Immature natural killer cell (primary cell): Measurements from ENCODE around the gene HIPK2. TPM values are rescaled to one million over a fixed set of nuclear protein-coding genes. Genes with fewer than 3 reads are reported as not detected.
A peak's percentile ranks its signal among the peaks of the same experiment; 100 is the strongest.

Source experiments
- DNase-seq, 3 donors: peaks; one replicate each; pipeline ENCODE4 v3.0.0; 2022; ENCODE audit warnings: mixed read lengths in 1 of 3
- H3K27ac Mint-ChIP-seq, 6 donors: one replicate each; pipeline ENCODE4 v1.8.0; 2020; ENCODE audit warnings: mixed read lengths in 6 of 6, mild to moderate bottlenecking in 5 of 6, inconsistent platforms in 4 of 6, moderate library complexity in 3 of 6
- H3K27me3 Mint-ChIP-seq, 3 donors: one replicate each; pipeline ENCODE4 v1.8.0; 2020 to 2021; ENCODE audit warnings: low read depth in 3 of 3, mild to moderate bottlenecking in 3 of 3, mixed read lengths in 3 of 3, moderate library complexity in 3 of 3, inconsistent platforms in 1 of 3
- H3K36me3 Mint-ChIP-seq, 3 donors: one replicate each; pipeline ENCODE4 v1.8.0; 2020; ENCODE audit warnings: mixed read lengths in 3 of 3, inconsistent platforms in 2 of 3, mild to moderate bottlenecking in 2 of 3
- H3K4me1 Mint-ChIP-seq, 2 donors: one replicate each; pipeline ENCODE4 v1.8.0; 2020; ENCODE audit warnings: inconsistent platforms in 2 of 2, mild to moderate bottlenecking in 2 of 2, mixed read lengths in 2 of 2, moderate library complexity in 1 of 2
- H3K4me3 Mint-ChIP-seq, 5 donors: one replicate each; pipeline ENCODE4 v1.8.0; 2020; ENCODE audit warnings: mild to moderate bottlenecking in 5 of 5, mixed read lengths in 5 of 5, inconsistent platforms in 3 of 5, moderate library complexity in 3 of 5
- H3K9me3 Mint-ChIP-seq, 6 donors: one replicate each; pipeline ENCODE4 v1.8.0; 2020; ENCODE audit warnings: mild to moderate bottlenecking in 6 of 6, mixed read lengths in 6 of 6, inconsistent platforms in 4 of 6, moderate library complexity in 3 of 6
- polyA plus RNA-seq, 3 donors: library from polyadenylated mRNA; unstranded; fragments of 300-500 nt; fragmentation: Illumina TruSeq; gene quantifications; one replicate each; pipeline ENCODE4 v1.2.3, GENCODE V29; 2021

The HIPK2 gene
- polyA plus RNA-seq, 3 donors from 2014 or later: 3.5 to 14.2 (median 3.7) TPM

DNA sequence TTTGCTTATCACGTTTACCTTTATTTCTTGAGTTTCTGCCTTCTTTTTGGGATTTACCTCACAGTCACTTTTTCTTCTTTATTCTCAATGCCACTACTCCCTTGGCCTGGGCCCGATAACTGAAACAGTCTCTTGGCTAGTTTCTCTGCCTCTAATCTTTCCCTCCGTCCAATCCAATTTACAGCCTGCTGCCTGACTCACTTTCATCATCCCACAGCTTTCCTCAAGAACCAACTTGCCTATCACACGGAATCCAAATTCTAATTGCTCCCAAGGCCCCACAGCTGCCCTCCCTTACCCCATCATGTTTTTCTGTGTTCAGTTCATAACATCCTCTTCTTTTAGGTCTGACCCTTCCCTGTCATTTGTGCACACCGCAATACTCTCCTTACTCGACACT is 121.4 kb downstream of the HIPK2 start:
- peaks cover 0 to 3% (median under 1%) of the 10 kb centered on the region in 3 donors for H3K36me3 Mint-ChIP-seq
- H3K4me1 Mint-ChIP-seq: peaks cover 63 to 81% of the 10 kb centered on the region in 2 donors
- DNase-seq: no peak
- H3K9me3 Mint-ChIP-seq: no peaks in the 10 kb centered on the region
- H3K4me3 Mint-ChIP-seq: no peak overlapping the region
- peaks cover 0 to 5% (median 2%) of the 10 kb centered on the region in 3 donors for H3K27me3 Mint-ChIP-seq
- H3K27ac Mint-ChIP-seq: peak overlapping the region; percentile 26 to 83 (median 68)

DNA sequence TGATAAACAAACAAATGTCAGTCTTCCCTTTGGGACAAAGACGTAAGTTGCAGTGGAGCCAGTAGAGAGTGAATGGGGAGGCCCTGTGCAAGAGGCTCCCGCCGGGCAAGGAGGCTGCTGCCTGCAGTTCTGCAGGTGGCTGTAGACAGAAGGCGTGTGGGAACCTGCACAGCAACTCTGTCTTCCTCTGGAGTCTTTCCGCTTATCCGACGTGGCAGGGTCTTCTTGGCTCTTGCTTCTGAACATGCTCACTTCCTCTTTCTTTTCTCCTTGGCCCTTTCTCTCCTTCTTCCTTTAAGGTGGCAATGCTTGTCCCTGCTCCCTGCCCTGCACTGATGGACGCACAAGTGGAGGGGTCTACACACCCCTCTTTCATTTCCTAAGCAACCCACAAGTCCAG is 122.5 kb downstream of the HIPK2 start:
- H3K4me3 Mint-ChIP-seq: no peak overlapping the region
- peak overlapping the region in 5 of 6 donors; percentile 3 to 64 (median 39) for H3K27ac Mint-ChIP-seq
- peaks cover 0 to 3% (median 3%) of the 10 kb centered on the region in 3 donors for H3K36me3 Mint-ChIP-seq
- peaks cover 65 to 81% of the 10 kb centered on the region in 2 donors for H3K4me1 Mint-ChIP-seq
- no peaks in the 10 kb centered on the region for H3K9me3 Mint-ChIP-seq
- DNase-seq: no peak
- H3K27me3 Mint-ChIP-seq: peaks cover 0 to 5% (median 2%) of the 10 kb centered on the region in 3 donors

DNA sequence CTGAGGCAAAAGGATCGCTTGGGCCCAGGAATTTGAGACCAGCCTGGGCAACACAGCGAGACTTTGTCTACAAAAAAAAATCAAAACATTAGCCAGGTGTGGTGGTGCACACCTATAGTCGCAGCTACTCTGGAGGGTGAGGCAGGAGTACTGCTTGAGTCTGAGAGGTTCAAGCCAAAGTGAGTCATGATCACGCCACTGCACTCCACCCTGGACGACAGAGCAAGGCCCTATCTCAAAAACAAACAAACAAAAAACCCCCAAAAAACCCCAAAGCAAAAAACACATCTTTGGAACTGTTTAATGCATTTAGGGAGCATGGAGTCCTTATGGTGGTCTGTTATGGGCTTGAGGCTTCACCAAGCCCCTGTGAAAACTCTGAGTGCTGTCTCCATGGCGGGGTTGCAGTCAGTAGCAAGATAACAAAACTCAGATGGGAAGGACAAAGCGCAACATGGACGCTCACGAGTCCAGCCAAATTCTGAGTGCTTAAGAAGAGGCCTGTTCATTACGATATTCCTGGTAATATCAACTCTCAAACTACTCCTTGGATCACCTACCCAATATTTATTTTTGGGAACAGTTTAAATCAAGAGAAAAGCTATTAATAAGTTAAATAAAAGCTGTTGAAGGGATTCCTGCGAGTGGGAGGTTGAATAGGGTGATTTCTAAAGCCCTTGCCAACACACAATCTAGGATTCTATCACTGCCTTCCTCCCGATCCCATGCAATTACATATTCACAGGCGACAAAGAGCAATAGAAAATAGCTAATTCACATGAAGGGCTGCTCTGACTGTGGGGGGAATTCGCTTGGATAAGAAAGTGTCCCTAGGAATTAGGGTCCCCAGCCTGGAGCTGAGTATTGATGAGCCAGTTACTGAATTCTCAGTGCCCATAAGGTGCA is 123.3 kb downstream of the HIPK2 start:
- H3K27me3 Mint-ChIP-seq: peaks cover 0 to 5% (median 2%) of the 10 kb centered on the region in 3 donors
- no peaks in the 10 kb centered on the region for H3K9me3 Mint-ChIP-seq
- no peak overlapping the region for H3K4me3 Mint-ChIP-seq
- H3K36me3 Mint-ChIP-seq: peaks cover 0 to 3% (median 3%) of the 10 kb centered on the region in 3 donors
- H3K4me1 Mint-ChIP-seq: peaks cover 65 to 81% of the 10 kb centered on the region in 2 donors
- no peak for DNase-seq
- H3K27ac Mint-ChIP-seq: peak overlapping the region in 5 of 6 donors; percentile 8 to 63 (median 34)

DNA sequence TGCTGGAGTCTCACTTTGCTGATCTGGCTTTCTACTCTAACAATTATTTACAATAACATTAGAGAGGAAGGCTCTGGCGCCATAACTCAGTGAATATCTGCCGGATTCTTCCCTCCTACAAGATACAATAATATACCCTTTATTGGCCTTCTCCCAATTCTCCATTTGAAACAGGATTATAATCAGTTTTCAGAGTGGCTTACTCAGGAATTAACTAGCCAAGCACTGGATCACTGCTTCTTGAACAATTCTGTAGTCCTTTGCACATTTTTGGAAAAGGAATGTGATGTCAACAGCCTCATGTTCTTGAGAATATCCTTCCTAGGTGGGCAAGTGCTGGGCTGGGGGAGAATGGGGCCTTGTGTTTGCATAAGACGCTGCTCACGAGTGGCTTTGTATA is 125.9 kb downstream of the HIPK2 start:
- H3K27ac Mint-ChIP-seq: peak overlapping the region in 5 of 6 donors; percentile 4 to 69 (median 24)
- no peak overlapping the region for H3K4me3 Mint-ChIP-seq
- peaks cover 0 to 3% (median 3%) of the 10 kb centered on the region in 3 donors for H3K36me3 Mint-ChIP-seq
- DNase-seq: no peak
- peaks cover 2 to 7% (median 2%) of the 10 kb centered on the region in 3 donors for H3K27me3 Mint-ChIP-seq
- no peaks in the 10 kb centered on the region for H3K9me3 Mint-ChIP-seq
- H3K4me1 Mint-ChIP-seq: peaks cover 73 to 84% of the 10 kb centered on the region in 2 donors

DNA sequence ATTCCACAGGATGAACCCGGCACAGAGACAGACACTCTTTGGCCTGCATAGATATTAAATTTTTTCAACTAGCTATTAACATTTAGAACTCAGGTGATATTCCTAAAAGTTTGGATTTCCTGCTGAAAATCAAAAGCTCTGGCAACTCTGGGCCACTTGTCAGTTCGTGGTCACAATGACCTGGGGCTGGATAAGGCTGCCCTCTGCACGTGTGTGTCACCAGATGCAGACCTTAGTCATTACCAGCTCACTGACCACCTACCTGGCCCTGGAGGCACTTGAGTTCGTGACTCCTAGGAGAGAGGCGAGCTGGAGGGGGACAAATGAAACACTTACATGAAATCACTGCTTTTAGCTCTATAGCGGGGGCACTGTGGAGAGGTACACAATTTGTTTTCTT is 126.5 kb downstream of the HIPK2 start:
- Mint-ChIP-seq H3K36me3 (peaks cover 0 to 3% (median 3%) of the 10 kb centered on the region in 3 donors), H3K4me1 (peaks cover 75 to 84% of the 10 kb centered on the region in 2 donors), H3K27me3 (peaks cover 2 to 7% (median 2%) of the 10 kb centered on the region in 3 donors), H3K27ac (peak overlapping the region; percentile 87 to 94 (median 91)), H3K9me3 (no peaks in the 10 kb centered on the region), H3K4me3 (peak overlapping the region in 1 of 5 donors; percentile 9)
- no peak for DNase-seq

DNA sequence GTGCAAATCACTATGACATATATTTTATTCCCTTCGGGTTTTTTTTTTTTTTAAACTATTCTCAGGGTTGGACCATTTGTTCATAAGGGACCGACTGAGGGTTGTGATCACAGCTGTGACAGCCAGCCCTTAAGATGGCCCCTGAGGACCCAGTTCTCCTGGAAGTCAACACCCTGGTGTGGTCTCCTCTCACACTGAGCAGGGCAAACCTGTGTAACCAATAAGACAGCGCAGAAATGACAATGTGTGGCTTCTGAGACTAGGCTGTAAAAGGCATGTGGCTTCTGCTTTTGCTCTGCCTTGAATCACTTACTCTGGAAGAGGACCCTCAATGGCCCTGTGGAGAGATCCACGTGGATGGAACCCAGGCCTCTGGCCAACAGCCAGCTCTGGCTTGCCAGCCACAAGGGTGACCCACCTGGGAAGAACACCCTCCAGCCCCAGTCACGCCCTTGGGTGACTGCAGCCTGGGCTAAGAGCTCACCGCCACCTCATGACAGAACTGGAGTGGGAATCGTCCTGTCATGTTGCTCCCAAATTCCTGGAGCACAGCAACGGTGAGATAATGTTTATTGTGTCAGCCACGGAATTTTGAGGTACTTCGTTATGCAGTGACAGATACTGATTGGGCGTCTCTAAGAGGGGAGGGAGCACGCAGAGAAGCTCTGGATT is 127.2 kb downstream of the HIPK2 start:
- Mint-ChIP-seq H3K27ac (peak overlapping the region; percentile 87 to 94 (median 91)), H3K4me1 (peaks cover 77 to 84% of the 10 kb centered on the region in 2 donors), H3K36me3 (peaks cover 0 to 3% (median 3%) of the 10 kb centered on the region in 3 donors), H3K9me3 (no peaks in the 10 kb centered on the region), H3K27me3 (peaks cover 2 to 7% (median 6%) of the 10 kb centered on the region in 3 donors), H3K4me3 (peak overlapping the region; percentile 43 to 75 (median 56))
- DNase-seq: peak in 2 of 3 donors; percentile 33 to 36

DNA sequence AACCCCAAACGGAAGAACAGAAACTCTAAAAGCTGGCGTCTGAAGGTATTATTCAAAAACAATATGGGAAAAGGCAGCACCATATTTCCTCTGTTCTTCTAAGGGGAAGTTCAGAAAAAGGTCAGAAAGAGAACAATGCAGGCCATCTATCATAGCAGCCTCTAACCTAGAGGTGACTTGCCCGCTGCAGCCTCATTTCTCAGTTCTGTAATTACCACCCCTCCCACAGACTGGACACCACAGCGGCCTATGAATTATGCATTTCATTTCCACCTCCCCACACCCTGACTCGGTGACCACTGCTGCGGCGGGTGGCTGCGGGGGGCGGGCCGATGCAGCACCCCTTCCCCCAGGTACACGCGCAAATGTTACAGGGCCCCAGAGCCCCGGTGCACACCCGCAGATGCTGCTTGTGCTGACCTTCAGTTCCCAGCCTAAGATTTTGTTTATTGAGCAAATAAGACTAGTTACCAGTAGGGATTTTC is 128.8 kb downstream of the HIPK2 start:
- H3K4me1 Mint-ChIP-seq: peaks cover 70 to 83% of the 10 kb centered on the region in 2 donors
- H3K27me3 Mint-ChIP-seq: peaks cover 0 to 7% (median 4%) of the 10 kb centered on the region in 3 donors
- peak overlapping the region; percentile 87 to 94 (median 90) for H3K27ac Mint-ChIP-seq
- peaks cover 0 to 3% (median 3%) of the 10 kb centered on the region in 3 donors for H3K36me3 Mint-ChIP-seq
- no peaks in the 10 kb centered on the region for H3K9me3 Mint-ChIP-seq
- peak; percentile 45 to 60 (median 48) for DNase-seq
- peak overlapping the region; percentile 48 to 81 (median 75) for H3K4me3 Mint-ChIP-seq

DNA sequence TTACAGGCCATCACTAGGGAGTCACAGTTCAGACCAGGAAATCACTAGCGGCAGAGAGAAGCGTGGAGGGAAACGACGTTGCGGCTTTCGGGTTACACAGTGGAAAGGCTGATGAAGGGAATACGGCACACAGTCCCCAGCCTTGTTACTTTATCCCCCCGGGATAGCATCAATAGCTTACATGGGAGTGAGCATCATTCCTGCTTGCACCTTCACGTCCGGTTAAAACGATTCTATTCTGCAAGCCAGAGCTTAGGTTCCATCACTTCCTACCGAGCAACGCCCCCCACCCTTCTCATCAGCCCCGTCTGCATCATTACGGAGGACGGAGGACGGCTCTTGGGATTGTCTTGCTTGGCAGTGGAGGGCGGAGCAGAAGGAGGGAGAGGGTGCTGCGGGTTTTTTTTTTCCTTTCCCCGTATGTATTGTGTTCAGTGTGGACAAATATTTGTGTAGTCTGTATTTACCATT is 129.4 kb downstream of the HIPK2 start:
- Mint-ChIP-seq H3K4me3 (peak overlapping the region; percentile 48 to 81 (median 75)), H3K36me3 (peaks cover 0 to 6% (median 3%) of the 10 kb centered on the region in 3 donors)
- DNase-seq: peak in 1 of 3 donors; percentile 20

DNA sequence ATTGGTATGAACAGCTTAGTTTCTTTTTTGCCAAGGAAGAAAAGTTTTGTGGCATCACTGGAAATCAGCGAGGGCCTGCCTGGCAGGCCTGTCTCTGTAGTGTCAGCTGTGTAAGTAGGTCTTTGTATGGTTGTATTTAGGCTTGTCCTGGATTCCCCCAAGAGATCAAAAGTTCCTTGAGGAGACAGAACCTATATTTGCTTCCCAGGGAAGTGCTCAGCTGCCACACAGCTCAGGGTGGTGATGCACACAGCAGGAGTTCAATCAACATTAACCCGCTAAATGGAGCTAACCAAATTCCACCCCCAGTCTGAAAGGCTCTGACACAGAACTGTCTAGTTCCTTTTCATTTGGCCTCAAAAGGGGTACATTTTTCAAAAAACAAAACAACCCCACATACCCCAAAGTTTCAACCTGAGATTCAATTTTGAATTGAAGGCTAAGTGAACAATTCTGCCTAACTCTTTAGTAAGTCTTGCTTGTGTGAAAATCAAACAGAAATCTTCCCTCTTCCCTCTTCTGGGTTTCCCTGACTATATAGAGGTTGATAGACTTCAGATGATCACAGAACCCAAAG is 129.9 kb downstream of the HIPK2 start:
- peak overlapping the region; percentile 48 to 81 (median 75) for H3K4me3 Mint-ChIP-seq

More for the DNA sequence above, 129.4 kb downstream of the HIPK2 start:
- Mint-ChIP-seq H3K4me1 (peaks cover 75 to 89% of the 10 kb centered on the region in 2 donors), H3K27me3 (peaks cover 0 to 7% (median 4%) of the 10 kb centered on the region in 3 donors), H3K27ac (peak overlapping the region; percentile 87 to 94 (median 90)), H3K9me3 (no peaks in the 10 kb centered on the region)

DNA sequence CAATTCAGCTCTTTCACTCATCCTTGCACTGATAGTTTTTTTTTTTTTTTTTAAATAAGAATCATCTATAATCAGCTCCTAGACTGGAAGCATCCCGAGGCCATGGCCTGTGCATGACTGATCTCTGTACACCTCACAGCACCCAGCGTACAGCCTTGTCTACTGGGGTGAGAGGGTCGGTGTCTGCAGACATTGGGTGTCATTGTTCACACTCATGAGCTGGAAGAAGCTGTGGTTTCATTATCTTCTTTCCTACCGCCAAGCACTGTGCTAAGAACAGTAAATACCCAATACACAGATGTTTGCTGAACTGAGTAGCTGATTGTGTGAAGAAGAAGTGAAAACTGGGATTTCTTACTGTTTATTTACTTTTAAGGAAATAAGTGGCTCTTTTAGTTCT is 130.7 kb downstream of the HIPK2 start:
- Mint-ChIP-seq H3K27ac (peak overlapping the region; percentile 87 to 94 (median 90)), H3K9me3 (no peaks in the 10 kb centered on the region), H3K27me3 (peaks cover 0 to 7% (median 4%) of the 10 kb centered on the region in 3 donors), H3K4me1 (peaks cover 70 to 95% of the 10 kb centered on the region in 2 donors), H3K36me3 (peaks cover 0 to 9% (median 0%) of the 10 kb centered on the region in 3 donors), H3K4me3 (peak overlapping the region; percentile 48 to 81 (median 75))
- peak; percentile 58 to 67 (median 60) for DNase-seq

More for the DNA sequence above, 129.9 kb downstream of the HIPK2 start:
- no peaks in the 10 kb centered on the region for H3K9me3 Mint-ChIP-seq
- H3K4me1 Mint-ChIP-seq: peaks cover 72 to 94% of the 10 kb centered on the region in 2 donors
- DNase-seq: peak in 1 of 3 donors; percentile 19
- peak overlapping the region; percentile 87 to 94 (median 90) for H3K27ac Mint-ChIP-seq
- H3K36me3 Mint-ChIP-seq: peaks cover 0 to 9% (median 3%) of the 10 kb centered on the region in 3 donors
- peaks cover 0 to 7% (median 4%) of the 10 kb centered on the region in 3 donors for H3K27me3 Mint-ChIP-seq

DNA sequence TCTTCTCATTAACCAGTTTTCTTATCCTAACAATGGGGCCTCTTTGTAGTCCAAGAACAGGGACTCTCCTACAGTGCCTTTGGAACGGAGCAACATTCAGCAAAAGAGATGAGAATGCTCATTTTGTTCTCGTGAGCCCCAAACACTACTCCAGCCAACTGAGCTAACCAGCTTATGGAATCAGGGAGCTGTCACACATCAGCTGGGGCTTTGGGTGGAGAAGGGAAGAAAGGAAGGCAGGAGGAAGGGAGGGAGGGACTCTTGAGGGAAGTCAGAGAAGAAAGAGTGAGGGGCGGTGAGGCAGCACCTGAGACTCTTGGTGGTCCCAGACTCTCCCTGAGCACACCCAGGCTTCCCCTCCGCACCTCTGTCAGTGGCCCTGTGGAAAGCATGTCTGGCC is 131.2 kb downstream of the HIPK2 start:
- H3K4me1 Mint-ChIP-seq: peaks cover 69 to 93% of the 10 kb centered on the region in 2 donors
- H3K4me3 Mint-ChIP-seq: peak overlapping the region in 4 of 5 donors; percentile 35 to 81 (median 68)
- H3K9me3 Mint-ChIP-seq: no peaks in the 10 kb centered on the region

DNA sequence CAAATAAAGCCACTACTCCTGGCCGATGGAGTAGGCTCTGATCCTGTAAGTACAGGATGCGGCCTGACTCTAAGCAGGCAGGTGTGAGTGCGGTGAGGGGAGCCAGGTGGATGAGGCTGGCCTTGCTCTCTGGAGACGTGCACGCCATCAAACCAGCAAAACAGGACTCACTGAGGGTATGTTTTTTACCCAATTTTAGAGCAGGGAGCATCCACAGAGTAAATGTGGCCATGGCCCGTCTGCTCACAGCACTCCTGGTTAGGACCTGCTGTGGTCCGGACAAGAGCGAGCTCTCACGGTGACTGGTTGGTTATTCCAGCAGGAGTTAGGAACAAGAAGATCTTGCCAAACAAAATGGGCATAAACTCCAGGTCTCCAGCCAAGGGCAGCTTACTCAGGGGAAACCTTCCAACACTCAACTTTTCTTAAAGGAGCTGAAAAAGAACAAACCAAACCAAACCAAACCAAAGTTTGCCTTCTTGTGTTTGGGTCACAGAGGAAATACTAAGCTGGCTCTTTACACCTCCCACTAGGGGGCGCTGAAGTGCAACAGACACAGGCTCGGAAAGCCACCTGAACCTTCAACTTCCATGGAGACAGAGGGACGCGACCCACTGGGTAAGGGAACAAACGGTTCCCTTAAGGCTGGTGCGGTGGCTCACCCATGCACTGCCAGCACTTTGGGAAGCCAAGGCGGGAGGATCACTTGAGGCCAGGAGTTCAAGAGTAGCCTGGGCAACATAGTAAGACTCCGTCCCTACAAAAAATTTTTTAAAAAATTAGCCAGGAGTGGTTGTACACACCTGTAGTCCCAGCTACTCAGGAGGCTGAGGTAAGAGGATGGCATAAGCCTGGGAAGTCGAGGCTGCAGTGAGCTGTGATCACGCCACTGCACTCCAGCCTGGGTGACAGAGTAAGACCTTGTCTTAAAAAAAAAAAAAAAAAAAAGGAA is 131.9 kb downstream of the HIPK2 start:
- H3K4me1 Mint-ChIP-seq: peaks cover 62 to 86% of the 10 kb centered on the region in 2 donors

More for the DNA sequence above, 131.2 kb downstream of the HIPK2 start:
- Mint-ChIP-seq H3K27ac (peak overlapping the region; percentile 87 to 94 (median 90)), H3K27me3 (peaks cover 0 to 7% (median 4%) of the 10 kb centered on the region in 3 donors), H3K36me3 (peaks cover 0 to 9% (median 0%) of the 10 kb centered on the region in 3 donors)
- DNase-seq: no peak

More for the DNA sequence above, 131.9 kb downstream of the HIPK2 start:
- H3K9me3 Mint-ChIP-seq: no peaks in the 10 kb centered on the region
- H3K4me3 Mint-ChIP-seq: peak overlapping the region; percentile 38 to 68 (median 64)
- H3K27ac Mint-ChIP-seq: peak overlapping the region; percentile 84 to 94 (median 88)
- peak; percentile 78 to 80 (median 79) for DNase-seq
- H3K36me3 Mint-ChIP-seq: peaks cover 0 to 6% (median 0%) of the 10 kb centered on the region in 3 donors
- H3K27me3 Mint-ChIP-seq: peaks cover 0 to 7% (median 7%) of the 10 kb centered on the region in 3 donors
